HEK293T (cell line): ENCODE results near the gene XYLT2.

Experiments used
- ARNT ChIP-seq: fragments of 450-650 bp; IDR thresholded peaks from 2 replicates; pipeline ENCODE4 v1.6.1; 2017; ENCODE audit warnings: mild to moderate bottlenecking
- BHLHE40 ChIP-seq: fragments of 450-650 bp; IDR thresholded peaks from 2 replicates; pipeline ENCODE4 v1.6.1; 2016; ENCODE audit warnings: mild to moderate bottlenecking, moderate library complexity, borderline replicate concordance
- CTBP1 ChIP-seq: fragments of 450-650 bp; IDR thresholded peaks from 2 replicates; pipeline ENCODE4 v1.6.1; 2016; ENCODE audit warnings: borderline replicate concordance
- ELF4 ChIP-seq: fragments of 450-650 bp; IDR thresholded peaks from 2 replicates; pipeline ENCODE4 v1.6.1; 2017; ENCODE audit warnings: antibody characterized with exemption
- FOXA1 ChIP-seq: fragments of 450-650 bp; IDR thresholded peaks from 2 replicates; pipeline ENCODE4 v1.6.1; 2016; ENCODE audit warnings: mild to moderate bottlenecking
- FOXK2 ChIP-seq: fragments of 450-650 bp; IDR thresholded peaks from 2 replicates; pipeline ENCODE4 v1.6.1; 2016; ENCODE audit warnings: mild to moderate bottlenecking
- FOXM1 ChIP-seq: fragments of 450-650 bp; IDR thresholded peaks from 2 replicates; pipeline ENCODE4 v1.6.1; 2017; ENCODE audit warnings: mild to moderate bottlenecking, borderline replicate concordance
- L3MBTL2 ChIP-seq: fragments of 450-650 bp; conservative IDR thresholded peaks from 2 replicates; pipeline ENCODE4 v1.6.1; 2016; ENCODE audit warnings: mild to moderate bottlenecking
- NFRKB ChIP-seq: fragments of 450-650 bp; IDR thresholded peaks from 2 replicates; pipeline ENCODE4 v1.6.1; 2016; ENCODE audit warnings: mild to moderate bottlenecking, moderate library complexity
- SP1 ChIP-seq: fragments of 450-650 bp; IDR thresholded peaks from 2 replicates; pipeline ENCODE4 v1.6.1; 2017
- SUZ12 ChIP-seq: fragments of 450-650 bp; IDR thresholded peaks from 2 replicates; pipeline ENCODE4 v1.6.1; 2016; ENCODE audit warnings: mild to moderate bottlenecking
- TARDBP ChIP-seq: fragments of 450-650 bp; IDR thresholded peaks from 2 replicates; pipeline ENCODE4 v1.6.1; 2016
- ZNF384 ChIP-seq: fragments of 450-650 bp; IDR thresholded peaks from 2 replicates; pipeline ENCODE4 v1.6.1; 2016
- TF ChIP-seq, protein P1 (sequence below): fragments of 450-650 bp; IDR thresholded peaks from 2 replicates; pipeline ENCODE4 v1.6.1; 2016

DNA sequence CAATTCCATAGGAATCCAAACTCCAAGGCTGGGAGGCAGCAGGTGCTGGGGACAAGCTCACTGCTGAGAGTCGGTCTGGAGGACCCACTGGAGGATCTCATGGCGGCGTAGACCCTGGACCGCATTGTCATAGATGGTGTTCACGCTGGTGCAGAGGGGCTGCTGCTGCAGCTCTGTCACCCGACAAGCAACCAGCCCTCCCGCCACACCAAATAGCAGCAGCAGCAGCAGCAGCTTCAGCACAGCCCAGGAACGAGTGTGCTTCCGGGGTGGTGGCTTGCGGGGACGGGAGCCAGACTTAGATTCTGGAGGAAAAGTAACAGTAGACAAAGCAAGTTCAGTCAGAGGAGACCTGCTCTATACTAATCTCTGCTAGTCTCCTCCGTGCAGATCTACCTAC is 37.0 kb downstream of the XYLT2 start:
- TF ChIP-seq L3MBTL2, result no peak
- TF ChIP-seq BHLHE40, result no peak
- TF ChIP-seq SP1, result no peak
- TF ChIP-seq ZNF384, result no peak
- no peak for TF ChIP-seq ELF4
- no peak for TF ChIP-seq FOXK2
- no peak for TF ChIP-seq SUZ12
- TF ChIP-seq, protein P1, sequence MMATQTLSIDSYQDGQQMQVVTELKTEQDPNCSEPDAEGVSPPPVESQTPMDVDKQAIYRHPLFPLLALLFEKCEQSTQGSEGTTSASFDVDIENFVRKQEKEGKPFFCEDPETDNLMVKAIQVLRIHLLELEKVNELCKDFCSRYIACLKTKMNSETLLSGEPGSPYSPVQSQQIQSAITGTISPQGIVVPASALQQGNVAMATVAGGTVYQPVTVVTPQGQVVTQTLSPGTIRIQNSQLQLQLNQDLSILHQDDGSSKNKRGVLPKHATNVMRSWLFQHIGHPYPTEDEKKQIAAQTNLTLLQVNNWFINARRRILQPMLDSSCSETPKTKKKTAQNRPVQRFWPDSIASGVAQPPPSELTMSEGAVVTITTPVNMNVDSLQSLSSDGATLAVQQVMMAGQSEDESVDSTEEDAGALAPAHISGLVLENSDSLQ, result no peak
- TF ChIP-seq TARDBP, result no peak
- TF ChIP-seq CTBP1, result no peak
- no peak for TF ChIP-seq ARNT
- TF ChIP-seq FOXM1, result no peak
- TF ChIP-seq FOXA1, result no peak
- no peak for TF ChIP-seq NFRKB
